MCF 10A (cell line): ENCODE data around the gene CAMK2B. TPM values are rescaled to one million over a fixed set of nuclear protein-coding genes. Genes with fewer than 3 reads are reported as not detected.

ENCODE experiments used
- BruUV-seq: library from RNA; stranded (reverse); fragments of 400-500 nt; replicated peaks from 2 replicates; lab custom pipeline; 2021; lab: Mats Ljungman, UMichigan
- CTCF ChIA-PET: fragments of 300-600 bp; sonication (Branson Sonifier 250); formaldehyde crosslinking; extraction: SDS; loops from one replicate; lab custom pipeline; 2021; ENCODE audit warnings: antibody characterized with exemption, inconsistent platforms; lab: Yijun Ruan, JAX
- POLR2A ChIA-PET: fragments of 300-600, 350-650 bp; sonication (Branson Sonifier 250); formaldehyde crosslinking; extraction: SDS; loops from one replicate; lab custom pipeline; 2020; ENCODE audit warnings: antibody characterized with exemption, inconsistent platforms; lab: Yijun Ruan, JAX
- DNase-seq: peaks from one replicate; pipeline ENCODE4 v3.0.0-alpha.2; 2018; ENCODE audit not compliant: unreplicated experiment
- H3K27ac Mint-ChIP-seq: one replicate; pipeline ENCODE4 v1.8.0; 2022; ENCODE audit warnings: mild to moderate bottlenecking, low read depth, mixed read lengths; ENCODE audit not compliant: unreplicated experiment
- H3K27me3 Mint-ChIP-seq: one replicate; pipeline ENCODE4 v1.8.0; 2022; ENCODE audit warnings: mixed read lengths; ENCODE audit not compliant: insufficient read depth, unreplicated experiment
- H3K36me3 Mint-ChIP-seq: one replicate; pipeline ENCODE4 v1.8.0; 2022; ENCODE audit warnings: mild to moderate bottlenecking, moderate library complexity, mixed read lengths; ENCODE audit not compliant: insufficient read depth, unreplicated experiment
- H3K4me1 Mint-ChIP-seq: one replicate; pipeline ENCODE4 v1.8.0; 2022; ENCODE audit warnings: mixed read lengths; ENCODE audit not compliant: insufficient read depth, unreplicated experiment
- H3K4me3 Mint-ChIP-seq: one replicate; pipeline ENCODE4 v1.8.0; 2022; ENCODE audit warnings: mild to moderate bottlenecking, moderate library complexity, mixed read lengths; ENCODE audit not compliant: unreplicated experiment
- H3K9me3 Mint-ChIP-seq: one replicate; pipeline ENCODE4 v1.8.0; 2022; ENCODE audit warnings: mixed read lengths; ENCODE audit not compliant: unreplicated experiment
- CTCF ChIP-seq: fragments of 200-600 bp; IDR thresholded peaks from one replicate; pipeline ENCODE4 v1.8.0; 2022; ENCODE audit warnings: antibody characterized with exemption, mild to moderate bottlenecking; ENCODE audit not compliant: unreplicated experiment
- intact Hi-C: fragments of 100-400 bp; cut with micrococcal nuclease; formaldehyde crosslinking; loops from 2 replicates; pipeline ENCODE4 v1.14.1; 2022
- total RNA-seq: library from RNA; stranded (reverse); gene quantifications from 2 replicates; pipeline ENCODE4 v1.2.3, GENCODE V29; 2022

Gene CAMK2B
- total RNA-seq, 1 experiment from 2014 or later: 1.8 TPM

GRCh38 chr7:44229546-44230105 is 95.8 kb downstream of the CAMK2B start:
- no peaks in the 10 kb centered on the region for H3K27me3 Mint-ChIP-seq
- TF ChIP-seq CTCF: no peak
- H3K27ac Mint-ChIP-seq: no peak overlapping the region
- no peak for DNase-seq
- peaks cover 11% of the 10 kb centered on the region for H3K4me1 Mint-ChIP-seq
- no peaks in the 10 kb centered on the region for H3K36me3 Mint-ChIP-seq
- intact Hi-C loops: no loop called here
- ChIA-PET CTCF (interaction anchor here (0.7 to 2.7 kb wide), 2 partner anchors 11 to 838 kb away, joined by 3 to 9 read pairs; no protein-coding TSS in a partner anchor), POLR2A (no interaction called here)
- H3K4me3 Mint-ChIP-seq: no peak overlapping the region
- H3K9me3 Mint-ChIP-seq: no peaks in the 10 kb centered on the region
- no TSS peak for BruUV-seq

- peaks cover 20% of the 10 kb centered on the region for H3K4me1 Mint-ChIP-seq
- no TSS peak for BruUV-seq
- no peaks in the 10 kb centered on the region for H3K27me3 Mint-ChIP-seq
- CTCF ChIA-PET: interaction anchor here (0.8 to 2.7 kb wide), 2 partner anchors 12 kb away, joined by 3 to 9 read pairs; no protein-coding TSS in a partner anchor
- intact Hi-C loops: no loop called here
- no peak for TF ChIP-seq CTCF
- no peak overlapping the region for H3K27ac Mint-ChIP-seq
- no peak for DNase-seq
- POLR2A ChIA-PET: no interaction called here
- no peaks in the 10 kb centered on the region for H3K9me3 Mint-ChIP-seq
- no peak overlapping the region for H3K4me3 Mint-ChIP-seq
- H3K36me3 Mint-ChIP-seq: no peaks in the 10 kb centered on the region
These were observed 96.6 kb downstream of the CAMK2B start for GRCh38 chr7:44228571-44229350.

- Mint-ChIP-seq H3K36me3 (no peaks in the 10 kb centered on the region), H3K4me3 (no peak overlapping the region), H3K27me3 (no peaks in the 10 kb centered on the region), H3K27ac (no peak overlapping the region), H3K4me1 (peaks cover 26% of the 10 kb centered on the region), H3K9me3 (no peaks in the 10 kb centered on the region)
- DNase-seq: no peak
- no peak for TF ChIP-seq CTCF
- ChIA-PET POLR2A (no interaction called here), CTCF (interaction anchor here (0.8 kb wide), 1 partner anchor 12 kb away, joined by 3 read pairs; no protein-coding TSS in a partner anchor)
- intact Hi-C loops: no loop called here
- no TSS peak for BruUV-seq
These were observed 97.5 kb downstream of the CAMK2B start for GRCh38 chr7:44227911-44228310.

GRCh38 chr7:44226396-44226753 is 99.0 kb downstream of the CAMK2B start:
- ChIA-PET CTCF (interaction anchor here (0.9 kb wide), 1 partner anchor 14 kb away, joined by 7 read pairs; no protein-coding TSS in a partner anchor), POLR2A (interaction anchor here (0.7 kb wide), 1 partner anchor 308 kb away, joined by 3 read pairs; no protein-coding TSS in a partner anchor)
- no peak overlapping the region for H3K4me3 Mint-ChIP-seq
- H3K4me1 Mint-ChIP-seq: peaks cover 26% of the 10 kb centered on the region
- no peaks in the 10 kb centered on the region for H3K27me3 Mint-ChIP-seq
- BruUV-seq: no TSS peak
- no peak for DNase-seq
- no peak overlapping the region for H3K27ac Mint-ChIP-seq
- TF ChIP-seq CTCF: no peak
- no peaks in the 10 kb centered on the region for H3K36me3 Mint-ChIP-seq
- intact Hi-C loops: no loop called here
- H3K9me3 Mint-ChIP-seq: no peaks in the 10 kb centered on the region
